GM18909 (cell line): ENCODE results near the gene MMAB.
A peak's percentile ranks its signal among the peaks of the same experiment; 100 is the strongest.

Experiments
- ATAC-seq: cut with Tn5 transposase; IDR thresholded peaks from one replicate; pipeline ENCODE4 v1.9.1; 2021; ENCODE audit warnings: mild to moderate bottlenecking; ENCODE audit not compliant: unreplicated experiment, poor library complexity

Gene MMAB

GRCh38 chr12:109587921-109588320 lies 14.6 kb upstream of the MMAB start:
- no peak for ATAC-seq

- ATAC-seq, result no peak
Measured at GRCh38 chr12:109586385-109587296, 13.3 kb upstream of the MMAB start.

GRCh38 chr12:109583733-109584132 lies 10.4 kb upstream of the MMAB start:
- ATAC-seq, result no peak

- no peak for ATAC-seq
Measured at GRCh38 chr12:109582636-109583035, 9.3 kb upstream of the MMAB start.

GRCh38 chr12:109581856-109582255 lies 8.6 kb upstream of the MMAB start:
- no peak for ATAC-seq

GRCh38 chr12:109581334-109581691 lies 8.0 kb upstream of the MMAB start:
- ATAC-seq, result no peak

- no peak for ATAC-seq
Measured at GRCh38 chr12:109580684-109581333, 7.5 kb upstream of the MMAB start.

- no peak for ATAC-seq
Measured at GRCh38 chr12:109580272-109580671, 7.0 kb upstream of the MMAB start.

- ATAC-seq, result no peak
Measured at GRCh38 chr12:109579639-109580038, 6.3 kb upstream of the MMAB start.

GRCh38 chr12:109578330-109578927 lies 5.1 kb upstream of the MMAB start:
- no peak for ATAC-seq

GRCh38 chr12:109577311-109577710 lies 4.0 kb upstream of the MMAB start:
- ATAC-seq, result no peak

GRCh38 chr12:109575683-109576082 lies 2.4 kb upstream of the MMAB start:
- ATAC-seq, result no peak

GRCh38 chr12:109573914-109574244 lies 575 bp upstream of the MMAB start:
- peak; percentile 19 for ATAC-seq

GRCh38 chr12:109572506-109572845 lies 828 bp downstream of the MMAB start:
- no peak for ATAC-seq

- no peak for ATAC-seq
Measured at GRCh38 chr12:109571773-109572505, 1.4 kb downstream of the MMAB start.

GRCh38 chr12:109568486-109568885 lies 4.8 kb downstream of the MMAB start:
- no peak for ATAC-seq

- no peak for ATAC-seq
Measured at GRCh38 chr12:109567967-109568366, 5.3 kb downstream of the MMAB start.

GRCh38 chr12:109567296-109567695 lies 6.0 kb downstream of the MMAB start:
- ATAC-seq, result no peak

GRCh38 chr12:109566424-109566823 lies 6.9 kb downstream of the MMAB start:
- ATAC-seq, result no peak

GRCh38 chr12:109563291-109564284 lies 9.7 kb downstream of the MMAB start:
- ATAC-seq, result no peak
